GM23248 (cell line): Measurements from ENCODE around the gene PLCH1.

ENCODE experiments used
- EZH2 ChIP-seq: fragments of 200-600 bp; sonication (generic); IDR thresholded peaks from 2 replicates; pipeline ENCODE4 v1.6.1; 2018; ENCODE audit warnings: antibody characterized with exemption, mild to moderate bottlenecking; ENCODE audit not compliant: insufficient read depth, poor library complexity, severe bottlenecking
- EZH2phosphoT487 ChIP-seq: fragments of 200-600 bp; sonication (generic); IDR thresholded peaks from 2 replicates; pipeline ENCODE4 v1.6.1; 2018; ENCODE audit warnings: antibody characterized with exemption, moderate library complexity, mild to moderate bottlenecking, low read depth; ENCODE audit not compliant: insufficient read depth

DNA sequence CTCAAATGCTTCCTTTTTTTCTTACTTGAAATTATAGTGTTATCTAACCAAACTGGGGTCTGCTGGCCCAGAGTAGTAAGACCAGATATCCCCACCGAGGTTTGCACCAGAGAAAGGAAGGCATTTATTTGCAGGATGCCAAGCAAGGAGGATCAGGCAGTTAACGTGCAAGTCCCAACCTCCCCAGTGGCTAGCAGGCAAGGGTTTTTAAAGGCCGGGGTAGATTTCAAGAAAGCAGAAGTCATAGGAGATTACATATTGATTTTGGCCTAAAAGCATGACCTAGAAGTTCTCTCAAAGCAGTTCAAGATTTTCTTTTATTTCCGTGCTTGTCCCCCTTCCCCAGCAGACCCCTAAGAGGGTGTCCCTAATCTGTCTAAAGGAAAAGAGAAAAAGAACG lies 418.6 kb downstream of the PLCH1 start:
- TF ChIP-seq EZH2phosphoT487 = no peak
- TF ChIP-seq EZH2 = no peak
